Lower leg skin (tissue), 3 donors: ENCODE measurements around the gene PLGLB2.
"Not testable (repeated sequence)": the region's sequence is repeated elsewhere in the genome, so short reads cannot be mapped to it uniquely, and the experiment has no call there.

ENCODE experiments used
- CTCF ChIP-seq, 3 donors: fragments of 450-650 bp; IDR thresholded peaks; one replicate each; pipeline ENCODE4 v1.5.1; 2016; ENCODE audit warnings: antibody characterized with exemption in 3 of 3, mild to moderate bottlenecking in 3 of 3, moderate library complexity in 2 of 3
- POLR2A ChIP-seq, 2 donors: fragments of 450-650 bp; IDR thresholded peaks; one replicate each; pipeline ENCODE4 v1.6.1; 2016 to 2017; ENCODE audit warnings: antibody characterized with exemption in 2 of 2, mild to moderate bottlenecking in 1 of 2, moderate library complexity in 1 of 2

GRCh38 chr2:87745353-87745951, 2.4 kb upstream of the PLGLB2 start:
- not testable (repeated sequence) for TF ChIP-seq CTCF, POLR2A (IDR thresholded peaks at IDR 0.05)
